ENCODE measurements around the gene RGS11.
"Not testable (repeated sequence)": the region's sequence is repeated elsewhere in the genome, so short reads cannot be mapped to it uniquely, and the experiment has no call there.

The RGS11 gene

GRCh38 chr16:261031-261691, 14.6 kb downstream of the RGS11 start:
- DNase-seq = no peak

GRCh38 chr16:260326-260725, 15.4 kb downstream of the RGS11 start:
- no peak for DNase-seq

- no peak for DNase-seq
Measured at GRCh38 chr16:259814-260253, 15.9 kb downstream of the RGS11 start.

GRCh38 chr16:259226-259625, 16.5 kb downstream of the RGS11 start:
- no peak for DNase-seq

GRCh38 chr16:258091-258490, 17.7 kb downstream of the RGS11 start:
- not testable (repeated sequence) for DNase-seq

GRCh38 chr16:255183-255582, 20.6 kb downstream of the RGS11 start:
- no peak for DNase-seq

- no peak for DNase-seq
Measured at GRCh38 chr16:254461-254860, 21.3 kb downstream of the RGS11 start.

GRCh38 chr16:253833-254232, 21.9 kb downstream of the RGS11 start:
- DNase-seq = no peak

- DNase-seq = no peak
Measured at GRCh38 chr16:252366-253337, 23.1 kb downstream of the RGS11 start.

GRCh38 chr16:249431-249830, 26.3 kb downstream of the RGS11 start:
- no peak for DNase-seq

GRCh38 chr16:247027-247426, 28.7 kb downstream of the RGS11 start:
- DNase-seq = no peak

- DNase-seq = no peak
Measured at GRCh38 chr16:245105-245504, 30.6 kb downstream of the RGS11 start.

- no peak for DNase-seq
Measured at GRCh38 chr16:243348-243747, 32.4 kb downstream of the RGS11 start.

GRCh38 chr16:242281-242680, 33.5 kb downstream of the RGS11 start:
- DNase-seq = no peak

- no peak for DNase-seq
Measured at GRCh38 chr16:240559-240958, 35.2 kb downstream of the RGS11 start.

GRCh38 chr16:239948-240277, 35.8 kb downstream of the RGS11 start:
- DNase-seq = no peak

GRCh38 chr16:234468-235305, 41.1 kb downstream of the RGS11 start, which contains the start of gene FAM234A:
FAM234A (plus strand) TSS chr16:234821; CDS start chr16:254414, 19,593 bp downstream.
- peak; percentile 71 to 94 for DNase-seq

GRCh38 chr16:230949-231348, 44.8 kb downstream of the RGS11 start:
- no peak for DNase-seq

GRCh38 chr16:230351-230750, 45.4 kb downstream of the RGS11 start:
- DNase-seq = not testable (repeated sequence)

GRCh38 chr16:229731-230281, 45.9 kb downstream of the RGS11 start:
- peak in 1 of 2 experiments; percentile 4 for DNase-seq

GRCh38 chr16:228852-229730, 46.7 kb downstream of the RGS11 start, which contains the start of gene LUC7L:
LUC7L (minus strand) TSS chr16:229449; CDS start chr16:229339, 110 bp downstream.
- peak; percentile 55 to 89 for DNase-seq

Measured in NCI-H526 (cell line).